ENCODE measurements around the gene LTV1. TPM values are rescaled to one million over a fixed set of nuclear protein-coding genes. Genes with fewer than 3 reads are reported as not detected.

The LTV1 gene
- total and polyA plus RNA-seq, 2 experiments from 2014 or later: 22.7 to 29.1 TPM

GRCh38 chr6:143911028-143911427, 67.9 kb downstream of the LTV1 start:
- no peak overlapping the region for H2AFZ ChIP-seq
- H3K9me3 ChIP-seq (ENCODE audit: low read depth): no peaks in the 10 kb centered on the region
- no peak overlapping the region for H3K4me2 ChIP-seq
- H3K27me3 ChIP-seq: no peaks in the 10 kb centered on the region
- H3K4me1 ChIP-seq (ENCODE audit: insufficient read depth): no peaks in the 10 kb centered on the region
- TF ChIP-seq EZH2phosphoT487 (IDR thresholded peaks at IDR 0.05; ENCODE audit: low read depth, severe bottlenecking, unreplicated experiment) (no peak), CTCF (IDR thresholded peaks at IDR 0.05; ENCODE audit: poor library complexity) (no peak), EZH2 (IDR thresholded peaks at IDR 0.05; ENCODE audit: borderline replicate concordance) (no peak)
- H3K4me3 ChIP-seq: no peak overlapping the region
- H3K9me2 ChIP-seq (replicated peaks; ENCODE audit: insufficient read depth): no peaks in the 10 kb centered on the region
- DNase-seq (ENCODE audit: low spot score): no peak
- H4K20me1 ChIP-seq (ENCODE audit: insufficient read depth, poor library complexity, severe bottlenecking): no peaks in the 10 kb centered on the region
- no peak overlapping the region for H3K27ac ChIP-seq
- WGBS (ENCODE audit: low lambda C conversion rate, missing lambda C conversion rate): 95% methylated on average over 1 of the region's 1 CpG
- no peaks in the 10 kb centered on the region for H3K36me3 ChIP-seq (replicated peaks; ENCODE audit: insufficient read depth, low read depth)
- H3K79me2 ChIP-seq: no peaks in the 10 kb centered on the region

GRCh38 chr6:143912671-143913070, 69.5 kb downstream of the LTV1 start:
- WGBS (ENCODE audit: low lambda C conversion rate, missing lambda C conversion rate): 89% methylated on average over 1 of the region's 1 CpG
- Histone ChIP-seq H2AFZ (no peak overlapping the region), H4K20me1 (ENCODE audit: insufficient read depth, poor library complexity, severe bottlenecking) (no peaks in the 10 kb centered on the region), H3K36me3 (replicated peaks; ENCODE audit: insufficient read depth, low read depth) (no peaks in the 10 kb centered on the region), H3K4me2 (no peak overlapping the region), H3K4me1 (ENCODE audit: insufficient read depth) (no peaks in the 10 kb centered on the region), H3K9me2 (replicated peaks; ENCODE audit: insufficient read depth) (no peaks in the 10 kb centered on the region), H3K27ac (no peak overlapping the region), H3K27me3 (no peaks in the 10 kb centered on the region), H3K79me2 (no peaks in the 10 kb centered on the region), H3K9me3 (ENCODE audit: low read depth) (no peaks in the 10 kb centered on the region), H3K4me3 (no peak overlapping the region)
- TF ChIP-seq CTCF (IDR thresholded peaks at IDR 0.05; ENCODE audit: poor library complexity) (no peak), EZH2 (IDR thresholded peaks at IDR 0.05; ENCODE audit: borderline replicate concordance) (no peak), EZH2phosphoT487 (IDR thresholded peaks at IDR 0.05; ENCODE audit: low read depth, severe bottlenecking, unreplicated experiment) (no peak)
- DNase-seq (ENCODE audit: low spot score): no peak

Small RNAs within 50 kb of the gene (small RNA-seq; reads per million reads assigned to genes)
- not detected for gene ZC2HC1B

Other genes starting within 250 kb of the LTV1 start
- gene PHACTR2, start 165.4 kb upstream of the LTV1 start, total RNA-seq: 107 and 111 TPM in 2 replicates
- 86.6 and 96.8 TPM in 2 replicates for gene PHACTR2, start 165.4 kb upstream of the LTV1 start, polyA plus RNA-seq
- gene ZC2HC1B, start 21.1 kb downstream of the LTV1 start, total RNA-seq: not detected in 2 replicates
- not detected in 2 replicates for gene ZC2HC1B, start 21.1 kb downstream of the LTV1 start, polyA plus RNA-seq
- gene PLAGL1, start 164.9 kb downstream of the LTV1 start, total RNA-seq: 38.9 and 48.6 TPM in 2 replicates
- 88.9 and 96.1 TPM in 2 replicates for gene PLAGL1, start 164.9 kb downstream of the LTV1 start, polyA plus RNA-seq